GM11168 (cell line): Measurements from ENCODE around the gene NAA60.
"Not testable (repeated sequence)": the region's sequence is repeated elsewhere in the genome, so short reads cannot be mapped to it uniquely, and the experiment has no call there.

ENCODE experiments used
- in situ Hi-C: fragments of 300-500 bp; cut with MboI; formaldehyde crosslinking; loops from one replicate; pipeline ENCODE4 v1.12.0; 2022; ENCODE audit warnings: low sequenced_read_pairs; ENCODE audit not compliant: unreplicated experiment

The NAA60 gene

DNA sequence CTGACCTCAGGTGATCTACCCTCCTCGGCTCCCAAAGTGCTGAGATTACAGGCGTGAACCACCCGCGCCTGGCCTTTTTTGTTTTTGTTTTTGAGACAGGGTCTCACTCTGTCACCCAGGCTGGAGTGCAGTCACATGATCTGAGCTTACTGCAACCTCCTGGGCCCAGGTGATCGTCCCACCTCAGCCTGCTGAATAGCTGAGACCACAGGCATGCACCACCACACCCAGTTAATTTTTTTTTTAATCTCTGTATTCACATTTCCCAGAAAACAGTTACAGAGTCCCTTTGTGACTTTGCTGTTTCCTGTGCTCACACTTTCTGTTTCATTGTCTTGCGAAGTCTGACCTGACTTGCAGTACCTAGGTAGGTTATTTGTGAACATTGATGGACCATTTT, 60.0 kb downstream of the NAA60 start:
- in situ Hi-C loops: no loop called here

- in situ Hi-C loops: no loop called here
Measured at GRCh38 chr16:3508736-3509135, 65.3 kb downstream of the NAA60 start.

DNA sequence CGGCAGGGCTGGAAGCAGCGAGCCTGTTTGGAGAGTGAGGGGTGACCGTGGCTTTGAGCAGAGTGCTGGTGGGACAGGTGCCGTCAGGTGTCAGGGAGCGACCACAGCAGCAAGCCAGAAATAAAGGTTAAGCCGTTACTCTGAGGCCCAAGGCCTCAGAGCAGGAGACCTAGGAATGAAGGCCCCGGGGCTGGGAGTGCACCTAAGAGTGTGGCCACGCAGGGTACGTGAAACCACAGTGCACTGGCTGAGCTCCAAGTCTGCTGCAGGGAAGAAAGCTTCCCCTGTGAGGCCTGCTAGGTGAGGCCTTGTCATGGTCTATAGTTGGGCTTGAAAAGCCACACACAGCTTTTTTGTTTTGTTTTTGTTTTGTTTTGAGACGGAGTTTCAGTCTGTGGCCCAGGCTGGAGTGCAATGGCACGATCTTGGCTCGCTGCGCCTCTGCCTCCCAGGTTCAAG, 66.0 kb downstream of the NAA60 start:
- in situ Hi-C loops: no loop called here

- in situ Hi-C loops: no loop called here
Measured at GRCh38 chr16:3510416-3510815, 66.9 kb downstream of the NAA60 start.

DNA sequence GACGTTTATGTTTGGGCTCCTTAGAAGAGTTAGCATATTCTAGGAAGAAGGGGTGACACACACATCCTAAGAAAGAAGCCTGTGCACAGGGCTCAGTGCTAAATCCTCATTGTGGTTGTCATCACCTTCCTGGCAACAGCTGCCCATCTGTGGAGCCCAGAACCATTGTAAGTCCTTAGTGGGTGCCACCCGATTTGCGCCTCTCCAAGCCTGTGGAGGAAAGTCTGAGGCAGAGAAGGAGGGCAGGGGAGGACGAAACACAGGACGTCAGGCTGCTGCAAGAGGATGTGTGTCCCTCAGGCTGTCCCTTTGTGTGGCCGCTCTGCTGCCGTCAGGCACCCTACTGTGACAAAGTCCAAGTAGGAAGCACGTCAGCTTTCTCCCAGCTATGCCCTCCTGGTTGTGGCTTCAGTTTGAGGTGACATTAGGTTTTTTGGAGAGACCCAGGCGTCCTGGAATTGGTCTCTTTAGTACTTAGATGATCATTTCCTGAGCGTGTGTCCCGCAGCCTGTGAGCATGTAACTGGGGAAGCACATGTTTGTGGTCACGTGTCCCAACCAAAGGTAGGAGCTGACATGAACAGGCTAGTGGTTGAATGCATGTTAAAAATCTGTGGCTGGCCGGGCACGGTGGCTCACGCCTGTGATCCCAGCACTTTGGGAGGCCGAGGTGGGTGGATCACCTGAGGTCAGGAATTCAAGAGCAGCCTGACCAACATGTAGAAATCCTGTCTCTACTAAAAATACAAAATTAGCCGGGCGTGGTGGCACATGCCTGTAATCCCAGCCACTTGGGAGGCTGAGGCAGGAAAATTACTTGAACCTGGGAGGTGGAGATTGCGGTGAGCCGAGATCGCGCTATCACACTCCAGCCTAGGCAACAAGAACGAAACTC, 68.1 kb downstream of the NAA60 start:
- in situ Hi-C loops: no loop called here

- in situ Hi-C loops: no loop called here
Measured at GRCh38 chr16:3513892-3514583, 70.6 kb downstream of the NAA60 start.

- in situ Hi-C loops: no loop called here
Measured at GRCh38 chr16:3514621-3515020, 71.1 kb downstream of the NAA60 start.

- in situ Hi-C loops: no loop called here
Measured at GRCh38 chr16:3515897-3516296, 72.4 kb downstream of the NAA60 start.

DNA sequence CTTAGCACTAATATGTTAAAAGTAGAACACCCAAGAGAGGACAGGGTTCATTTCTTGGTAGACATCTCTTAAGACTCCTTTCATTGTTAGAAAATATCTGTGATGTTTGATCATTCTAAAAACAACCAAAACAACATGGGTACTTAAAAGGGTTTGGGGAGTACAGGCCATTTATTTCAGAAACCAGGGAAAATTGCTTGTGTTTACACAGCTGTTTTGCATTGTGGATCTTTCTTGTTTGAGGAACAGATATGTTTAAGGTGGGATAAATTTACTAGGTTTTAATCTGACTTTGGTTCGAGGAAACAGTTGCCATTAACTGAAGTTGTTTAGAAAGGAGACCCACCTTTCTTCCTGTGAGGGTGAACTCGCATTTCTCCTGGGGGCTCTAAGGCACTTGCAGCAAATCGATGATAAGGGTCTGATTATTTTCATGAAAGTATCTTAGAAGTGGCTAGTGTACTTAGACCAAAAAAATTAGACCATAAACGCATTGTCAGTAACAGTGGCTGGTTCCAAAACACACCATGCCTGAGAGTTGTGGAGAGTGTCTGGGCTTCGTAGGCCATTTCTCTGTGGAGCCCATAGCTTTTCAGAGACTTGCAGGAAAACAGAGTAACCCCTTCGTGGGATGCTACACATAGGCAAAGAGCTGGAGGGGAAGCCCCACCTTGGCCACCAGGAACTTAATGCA, 75.0 kb downstream of the NAA60 start:
- in situ Hi-C loops: no loop called here

DNA sequence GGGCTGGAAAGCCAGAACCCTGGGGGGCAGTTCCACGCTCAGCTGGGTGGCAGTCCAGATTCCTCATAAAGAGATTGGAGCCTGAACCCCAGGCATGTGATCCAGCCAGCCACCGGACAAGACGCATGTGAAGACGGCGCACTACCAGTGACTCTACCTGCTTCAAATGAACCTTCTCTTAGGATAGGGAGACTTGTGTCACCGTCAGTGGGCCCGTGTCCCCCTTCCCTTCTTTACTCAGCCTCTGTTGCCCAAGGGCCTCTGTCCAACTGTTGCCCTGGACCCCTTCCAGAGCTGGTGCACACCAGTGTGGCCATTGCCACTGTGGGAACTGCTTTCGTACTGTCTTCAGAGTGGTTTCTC, 75.5 kb downstream of the NAA60 start:
- in situ Hi-C loops: no loop called here

DNA sequence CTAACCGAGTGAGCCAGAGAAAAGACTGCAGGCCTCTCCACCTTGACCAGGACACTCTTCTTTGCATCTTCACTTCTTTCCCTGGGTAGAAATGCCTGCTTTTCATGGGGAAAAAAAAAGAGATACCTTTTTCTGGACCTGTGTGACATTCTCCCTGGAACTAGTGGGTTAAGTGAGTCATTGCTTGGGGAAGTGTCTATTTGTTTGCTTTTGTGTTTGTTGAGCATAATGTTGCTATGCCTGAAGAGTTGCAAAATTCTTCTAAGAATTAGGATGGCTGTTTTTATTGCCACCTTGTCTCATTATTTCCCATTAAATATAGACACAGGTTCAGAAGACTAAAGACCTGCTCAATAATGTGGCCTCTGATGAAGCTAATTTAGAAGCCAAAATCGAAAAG, 76.1 kb downstream of the NAA60 start:
- in situ Hi-C loops: no loop called here

DNA sequence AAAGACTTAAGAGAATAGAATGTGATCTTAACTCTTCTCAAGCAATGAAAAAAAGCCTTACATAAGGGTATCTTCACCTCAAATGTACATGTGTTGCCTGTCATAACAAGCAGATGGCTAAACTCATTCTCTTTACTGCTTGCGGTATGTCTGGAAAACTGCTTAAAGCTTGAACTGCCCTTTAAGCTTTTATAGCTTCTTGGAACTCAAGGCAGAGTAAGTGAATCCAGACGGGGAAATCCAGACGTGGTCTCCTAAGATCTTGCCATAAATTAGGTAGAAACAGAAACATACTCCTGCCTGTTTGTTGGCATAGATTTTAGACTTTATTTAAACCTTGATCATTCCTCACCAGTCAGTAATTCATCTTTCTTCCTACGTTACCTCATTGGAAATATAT, 76.9 kb downstream of the NAA60 start:
- in situ Hi-C loops: no loop called here

DNA sequence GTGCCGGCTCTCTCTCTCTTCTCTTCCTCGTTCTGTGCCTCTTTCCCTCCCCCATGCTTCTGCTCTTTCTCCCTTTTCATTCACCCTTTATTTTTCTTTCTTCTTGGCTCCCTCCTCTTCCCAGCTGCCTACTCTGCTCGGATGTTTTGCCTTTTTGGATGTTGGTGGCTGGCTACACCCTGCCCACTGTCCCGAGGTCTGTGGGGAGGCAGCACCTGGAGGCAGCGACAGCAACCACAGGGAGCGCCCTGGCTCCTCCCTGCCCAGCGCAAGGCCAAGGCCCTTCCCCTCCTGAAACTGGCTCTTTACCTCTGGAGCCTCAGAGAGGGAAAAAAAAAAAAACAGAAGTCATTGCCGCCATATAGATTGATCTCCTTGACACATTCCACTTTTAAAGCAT, 77.4 kb downstream of the NAA60 start:
- in situ Hi-C loops: no loop called here

DNA sequence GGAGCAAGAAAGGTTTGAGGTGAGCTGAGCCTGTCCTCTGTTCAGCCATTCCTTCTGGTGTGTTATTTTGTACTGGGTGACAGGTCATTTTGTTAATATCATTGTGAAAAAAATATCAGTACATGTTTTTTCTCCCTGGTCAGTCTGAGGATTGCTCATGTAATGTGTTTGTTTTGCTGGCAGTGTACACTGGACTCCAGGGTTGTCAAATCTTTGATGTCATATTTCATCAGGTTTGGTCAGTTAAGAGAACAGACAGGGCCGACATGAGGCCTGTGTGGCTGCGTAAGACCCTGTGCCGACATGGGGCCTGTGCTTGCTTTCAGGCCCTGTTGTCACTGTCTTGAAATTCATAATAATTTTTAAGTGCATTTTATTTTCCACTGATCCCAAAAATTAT, 79.8 kb downstream of the NAA60 start:
- in situ Hi-C loops: no loop called here

DNA sequence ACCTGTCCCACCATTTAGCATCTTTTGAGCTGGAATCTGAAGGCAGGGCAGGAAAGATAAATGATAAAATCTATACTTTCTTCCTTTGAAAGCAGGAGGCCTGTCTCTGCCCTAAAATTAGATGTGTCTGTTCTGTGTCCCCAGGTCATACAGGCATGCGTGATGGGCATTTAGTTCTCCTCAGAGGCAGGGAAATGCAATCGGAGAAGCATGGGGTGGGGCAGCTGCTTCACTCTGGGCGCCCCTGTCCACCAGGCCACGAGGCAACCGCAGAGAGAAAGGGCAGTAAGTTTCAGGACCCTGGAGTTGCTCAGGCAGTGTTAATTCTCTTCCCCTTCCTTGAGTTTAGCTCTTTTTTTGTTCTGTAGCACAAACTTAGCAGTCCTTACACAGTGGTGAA, 82.5 kb downstream of the NAA60 start:
- in situ Hi-C loops: no loop called here

GRCh38 chr16:3527216-3527829, 83.8 kb downstream of the NAA60 start:
- in situ Hi-C loops: not testable (repeated sequence)

DNA sequence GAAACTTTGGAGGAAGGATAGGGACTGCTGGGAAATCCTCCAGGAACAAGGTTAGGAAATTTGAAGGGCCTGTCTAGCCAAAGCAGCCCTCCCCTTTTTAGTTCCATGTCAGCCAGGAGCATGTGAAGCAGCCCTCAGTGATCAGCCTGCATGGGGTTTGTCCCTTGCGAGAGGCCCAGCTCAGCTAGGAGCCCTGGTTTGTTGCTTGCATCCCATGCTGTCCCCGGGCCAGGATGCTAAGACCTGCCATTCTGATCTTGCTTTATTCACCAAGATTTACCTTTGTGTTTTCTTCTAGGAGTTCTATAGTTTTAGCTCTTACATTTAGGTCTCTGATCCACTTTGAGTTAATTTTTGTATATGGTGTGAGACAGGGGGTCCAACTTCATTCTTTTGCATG, 84.9 kb downstream of the NAA60 start:
- in situ Hi-C loops: no loop called here

- in situ Hi-C loops: no loop called here
Measured at GRCh38 chr16:3529175-3529574, 85.7 kb downstream of the NAA60 start.

GRCh38 chr16:3530371-3530914, 87.0 kb downstream of the NAA60 start:
- in situ Hi-C loops: no loop called here

DNA sequence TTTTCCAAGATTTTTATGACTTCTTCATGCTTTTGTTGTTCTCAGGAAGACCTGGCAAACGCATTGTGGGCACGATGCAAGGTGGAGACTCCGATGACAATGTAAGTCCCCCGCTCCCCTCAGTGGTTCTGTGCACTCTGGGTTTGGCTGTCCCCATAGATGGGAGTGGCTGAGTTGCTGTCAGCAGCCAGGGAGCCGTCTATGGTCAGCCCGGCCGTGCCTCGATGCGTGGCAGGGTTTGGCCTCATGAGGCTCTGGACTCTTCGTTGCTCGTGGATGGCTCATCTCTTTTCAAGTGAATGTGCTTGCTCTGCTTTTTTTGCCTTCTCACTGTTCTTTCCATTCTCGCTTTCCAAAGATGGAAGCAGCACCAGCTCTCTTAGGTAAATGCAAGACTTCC, 89.3 kb downstream of the NAA60 start:
- in situ Hi-C loops: no loop called here
